NCI-H146 (cell line): Measurements from ENCODE around the gene GYS2.
"Not testable (repeated sequence)": the region's sequence is repeated elsewhere in the genome, so short reads cannot be mapped to it uniquely, and the experiment has no call there.

Source experiments
- DNase-seq: peaks from one replicate; lab custom pipeline; 2025; lab: John Stamatoyannopoulos, UW

GYS2 gene

DNA sequence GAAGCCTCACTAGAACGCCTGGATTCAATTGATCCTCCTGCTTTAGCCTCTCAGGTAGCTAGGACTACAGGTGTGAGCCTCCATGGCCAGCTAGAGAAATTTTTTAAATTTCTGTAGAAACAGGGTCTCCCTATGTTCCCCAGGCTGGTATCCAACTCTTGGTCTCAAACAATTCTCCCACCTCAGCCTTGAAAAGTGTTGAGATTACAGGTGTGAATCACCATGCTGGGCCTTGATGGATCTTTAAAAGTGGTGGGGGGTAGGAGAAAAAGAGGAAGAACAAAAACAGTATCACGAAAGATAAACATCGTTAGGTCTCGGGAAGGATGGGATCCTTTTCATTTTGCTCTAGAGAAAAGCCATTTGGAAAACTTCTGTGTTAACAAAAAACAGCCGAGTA lies 4.5 kb downstream of the GYS2 start:
- DNase-seq, result no peak

DNA sequence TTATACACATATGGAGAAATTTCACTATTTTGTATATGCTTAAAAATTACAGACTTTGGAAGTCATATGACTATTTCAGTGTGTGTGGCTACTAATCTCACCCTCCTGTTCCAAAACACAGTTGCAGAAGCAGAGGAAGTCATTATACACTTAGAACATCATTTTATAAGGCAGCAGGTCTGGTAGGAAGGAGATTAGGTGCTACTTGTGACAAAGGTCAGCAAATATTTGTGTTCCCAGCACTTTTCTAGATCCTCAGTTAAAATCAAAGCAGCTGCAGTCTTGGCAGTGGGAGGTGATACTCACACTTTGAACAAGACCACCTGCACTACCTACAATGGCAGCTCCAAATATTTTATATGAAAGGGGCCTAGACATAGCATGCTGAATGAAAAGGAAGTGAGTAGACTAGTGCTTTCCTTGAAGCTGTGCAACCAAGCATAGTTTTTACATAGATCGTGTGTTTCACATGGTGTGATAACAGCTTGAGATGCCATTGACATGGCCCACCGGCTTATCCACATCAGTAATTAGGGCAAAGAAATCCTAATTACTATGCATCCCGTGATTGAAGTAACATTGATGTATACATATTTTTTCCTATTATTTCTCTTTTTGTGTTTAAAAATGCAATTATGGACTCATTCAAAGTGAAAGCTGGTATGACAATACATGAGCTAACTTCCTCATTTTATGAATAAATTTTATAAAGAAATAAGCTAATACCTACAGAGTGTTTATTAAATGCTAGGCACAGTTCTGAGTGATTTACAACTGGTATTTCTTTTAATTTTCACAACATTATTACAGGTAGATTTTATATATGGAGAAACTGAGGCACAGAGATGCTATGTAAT lies 5.3 kb downstream of the GYS2 start:
- no peak for DNase-seq

DNA sequence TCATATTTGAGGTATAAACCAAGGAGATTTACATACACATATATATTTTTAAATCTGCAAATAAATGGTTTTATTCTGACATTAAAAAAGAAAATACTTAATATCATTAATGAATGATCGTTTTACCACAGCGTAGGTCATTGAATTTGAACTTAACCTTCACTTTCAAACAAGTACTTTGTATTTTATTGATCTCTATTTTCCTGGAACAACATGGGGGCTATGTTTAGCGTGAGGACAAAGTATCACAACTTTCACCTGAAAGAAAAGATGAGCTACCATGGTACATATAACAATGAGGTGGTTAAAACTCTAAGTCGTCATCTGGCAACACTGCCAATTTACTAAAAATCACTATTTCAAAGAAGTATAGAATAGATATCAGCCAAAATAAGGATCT lies 6.0 kb downstream of the GYS2 start:
- no peak for DNase-seq

DNA sequence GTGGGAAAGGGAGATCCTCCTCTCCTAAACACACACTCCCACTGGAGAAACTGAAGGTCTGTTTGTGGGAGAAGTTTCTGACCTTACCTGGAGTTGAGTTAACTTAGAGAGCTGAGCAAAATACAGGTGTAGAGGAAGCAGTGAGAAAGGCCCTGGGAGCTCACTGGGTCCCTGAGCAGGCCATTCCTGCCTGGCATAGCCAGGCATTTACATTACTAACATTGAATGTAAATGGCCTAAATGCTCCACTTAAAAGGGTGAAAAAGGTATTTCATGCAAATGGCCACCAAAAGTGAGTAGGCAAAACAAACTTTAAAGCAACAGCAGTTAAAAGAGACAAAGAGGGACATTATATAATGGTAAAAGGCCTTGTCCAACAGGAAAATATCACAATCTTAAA lies 9.3 kb downstream of the GYS2 start:
- not testable (repeated sequence) for DNase-seq

DNA sequence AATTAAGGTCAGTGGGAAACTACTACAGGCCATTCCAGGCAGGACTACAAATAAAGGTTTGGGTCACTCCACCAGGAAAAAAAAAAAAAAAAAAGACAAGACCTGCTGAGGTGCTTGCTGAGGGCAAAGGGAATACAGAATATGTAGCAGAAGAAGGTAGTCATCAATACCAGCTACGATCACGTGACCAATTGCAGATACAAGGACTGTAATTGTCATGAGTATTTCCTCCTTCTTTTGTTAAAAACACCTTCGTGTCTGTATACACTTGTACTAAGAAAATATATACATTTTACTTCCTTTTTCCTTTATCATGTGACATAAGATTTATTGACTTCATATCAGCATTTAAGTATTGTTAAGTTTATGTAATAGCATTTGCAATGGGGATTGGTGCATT lies 19.2 kb downstream of the GYS2 start:
- no peak for DNase-seq

DNA sequence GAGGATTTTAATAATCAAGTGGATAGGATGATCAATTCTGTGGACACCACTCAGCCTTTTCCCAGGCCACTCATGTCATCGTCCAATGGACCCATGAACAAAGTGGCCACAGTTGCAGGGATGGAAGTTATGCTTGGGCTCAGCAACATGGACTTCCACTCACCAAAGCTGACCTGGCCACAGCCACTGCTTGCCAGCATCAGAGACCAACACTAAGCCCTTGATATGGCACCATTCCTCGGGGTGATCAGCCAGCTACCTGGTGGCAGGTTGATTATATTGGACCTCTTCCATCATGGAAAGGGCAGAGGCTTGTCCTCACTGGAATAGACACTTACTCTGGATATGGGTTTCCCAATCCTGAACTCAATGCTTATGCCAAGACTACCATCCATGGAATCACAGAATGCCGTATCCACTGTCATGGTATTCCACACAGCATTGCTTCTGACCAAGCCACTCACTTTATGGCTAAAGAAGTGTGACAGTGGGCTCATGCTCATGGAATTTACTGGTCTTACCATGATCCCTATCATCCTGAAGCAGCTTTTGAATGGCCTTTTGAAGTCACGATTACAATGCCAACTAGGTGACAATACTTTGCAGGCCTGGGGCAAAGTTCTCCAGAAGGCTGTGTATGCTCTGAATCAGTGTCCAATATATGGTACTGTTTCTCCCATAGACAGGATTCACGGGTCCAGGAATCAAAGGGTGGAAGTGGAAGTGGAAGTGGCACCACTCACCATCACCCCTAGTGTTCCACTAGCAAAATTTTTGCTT lies 20.1 kb downstream of the GYS2 start:
- DNase-seq, result not testable (repeated sequence)

DNA sequence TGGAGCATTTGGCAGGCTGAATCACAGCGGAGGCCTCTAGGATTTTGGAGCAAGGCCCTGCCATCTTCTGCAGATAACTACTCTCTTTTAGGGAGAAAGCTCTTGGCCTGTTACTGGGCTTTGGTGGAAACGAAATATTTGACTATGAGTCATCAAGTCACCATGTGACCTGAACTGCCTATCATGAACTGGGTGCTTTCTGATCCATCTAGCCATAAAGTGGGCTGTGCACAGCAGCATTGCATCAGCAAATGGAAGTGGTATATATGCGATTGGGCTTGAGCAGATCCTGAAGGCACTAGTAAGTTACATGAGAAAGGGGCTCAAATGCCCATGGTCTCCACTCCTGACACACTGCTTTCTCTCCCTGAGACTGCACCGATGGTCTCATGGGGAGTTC lies 21.1 kb downstream of the GYS2 start:
- DNase-seq, result no peak

DNA sequence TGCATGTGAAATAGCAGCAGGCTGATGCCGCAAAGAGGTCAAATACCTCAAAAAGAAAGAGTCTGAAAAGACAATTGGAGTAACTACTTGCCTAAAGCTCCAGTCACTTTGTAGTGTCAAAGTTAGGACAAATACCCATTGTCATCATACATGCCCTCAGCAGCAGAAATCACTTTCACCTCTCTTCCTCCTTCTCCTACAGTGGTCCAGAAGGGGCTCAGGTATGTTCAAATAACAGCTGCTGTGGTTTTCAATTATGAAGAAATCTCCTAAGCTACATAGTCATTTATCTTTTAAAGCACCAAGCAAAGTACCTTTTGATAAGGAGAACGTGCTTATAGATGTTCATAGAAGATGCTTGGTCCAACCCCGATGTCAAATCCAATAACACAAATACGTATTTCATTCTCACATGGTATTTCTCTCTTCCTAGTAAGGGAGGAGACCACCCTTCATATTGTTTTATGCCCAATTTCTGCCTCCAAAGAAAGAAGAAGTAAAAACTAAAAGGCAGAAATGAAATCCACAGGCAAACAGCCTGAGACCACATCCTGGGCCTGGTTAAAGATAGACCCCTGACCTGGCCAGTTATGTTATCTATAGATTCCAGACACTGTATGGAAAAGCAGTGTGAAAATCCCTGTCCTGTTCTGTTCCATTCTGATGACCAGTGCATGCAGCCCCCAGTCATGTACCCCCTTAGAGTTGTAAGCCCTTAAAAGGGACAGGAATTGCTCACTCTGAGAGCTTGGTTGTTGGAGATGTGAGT lies 23.7 kb downstream of the GYS2 start:
- DNase-seq, result no peak

DNA sequence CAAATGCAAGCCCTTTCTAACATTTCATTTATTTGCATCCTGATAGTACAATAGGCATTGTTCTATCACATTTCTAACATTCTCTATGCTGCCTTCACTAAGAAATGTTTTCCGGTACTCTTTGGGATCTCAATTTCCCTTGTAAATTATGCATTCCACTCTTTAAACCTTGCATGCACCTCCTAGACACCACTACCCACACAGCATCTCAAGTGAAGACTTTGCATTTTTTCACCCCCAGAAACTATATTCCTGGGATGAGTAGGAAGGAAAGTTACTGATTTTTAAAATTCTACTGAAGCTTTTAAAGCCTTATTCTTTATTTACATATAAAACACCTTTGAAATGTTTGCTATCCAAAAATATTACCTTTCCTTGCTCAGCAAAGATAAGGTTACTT lies 27.1 kb downstream of the GYS2 start:
- no peak for DNase-seq

DNA sequence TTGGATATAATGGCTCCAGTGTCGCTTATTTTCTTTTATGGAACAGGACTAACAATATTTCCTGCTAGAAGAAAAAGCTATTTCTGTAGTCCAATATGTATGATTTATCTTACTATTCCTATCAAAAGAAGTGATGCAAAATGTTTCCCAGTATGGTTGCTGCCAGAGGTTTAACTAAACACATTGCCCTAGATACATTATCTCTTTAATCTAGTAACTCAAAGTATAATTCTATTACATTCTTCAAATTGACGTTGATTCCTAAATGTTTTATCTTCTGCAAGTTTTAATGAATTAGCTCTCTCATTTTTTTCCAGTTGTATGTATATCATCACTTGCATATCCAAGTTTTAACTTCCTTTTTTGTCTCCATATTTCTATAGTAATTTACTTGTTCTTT lies 28.2 kb downstream of the GYS2 start:
- no peak for DNase-seq

DNA sequence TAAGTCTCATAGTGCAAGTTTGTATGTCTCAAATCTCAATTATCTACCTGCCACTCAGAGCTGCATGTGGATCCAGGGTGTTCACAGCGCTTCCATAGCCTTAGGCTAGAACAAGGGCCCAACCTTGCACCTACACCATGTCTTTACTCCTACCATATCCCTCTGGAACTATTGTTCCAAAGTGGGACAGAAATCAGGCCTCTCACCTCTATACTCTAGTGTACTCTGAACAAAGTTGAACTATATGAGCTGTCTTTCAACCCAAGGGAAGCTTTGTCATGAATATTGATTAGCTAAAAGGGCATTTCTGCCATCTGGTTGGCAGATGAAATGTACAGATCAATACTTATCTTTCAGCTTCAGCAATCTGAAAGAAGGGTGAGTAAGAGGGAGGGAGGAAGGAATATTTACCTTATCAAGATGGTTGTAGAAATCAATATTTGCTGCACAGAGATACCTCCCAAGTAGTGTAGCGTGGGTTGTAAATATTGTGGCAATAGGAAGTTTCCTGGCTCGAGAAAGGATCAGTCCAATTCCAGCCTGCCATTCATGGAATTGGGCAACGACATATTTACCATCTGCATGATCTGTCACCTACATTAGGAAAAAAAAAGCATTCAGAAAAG lies 30.8 kb downstream of the GYS2 start:
- no peak for DNase-seq

DNA sequence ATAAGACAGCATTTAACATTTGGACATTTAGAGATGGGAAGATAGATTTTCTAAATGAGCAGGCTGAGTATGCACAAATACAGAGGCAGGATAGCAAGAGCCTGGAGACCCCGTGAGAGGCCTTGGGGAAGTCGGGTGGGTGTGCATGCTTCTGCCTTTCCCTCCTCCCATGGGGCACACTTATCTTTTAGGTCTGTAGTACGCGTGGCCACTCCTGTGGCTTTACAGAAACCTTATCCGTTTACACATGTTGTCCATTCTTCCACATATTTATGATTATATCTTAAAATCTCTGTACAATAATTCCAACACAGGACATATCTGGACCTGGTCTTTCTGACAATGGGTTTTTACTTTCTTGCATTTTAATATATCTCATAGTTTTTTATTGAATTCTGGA lies 33.6 kb downstream of the GYS2 start:
- DNase-seq, result no peak

DNA sequence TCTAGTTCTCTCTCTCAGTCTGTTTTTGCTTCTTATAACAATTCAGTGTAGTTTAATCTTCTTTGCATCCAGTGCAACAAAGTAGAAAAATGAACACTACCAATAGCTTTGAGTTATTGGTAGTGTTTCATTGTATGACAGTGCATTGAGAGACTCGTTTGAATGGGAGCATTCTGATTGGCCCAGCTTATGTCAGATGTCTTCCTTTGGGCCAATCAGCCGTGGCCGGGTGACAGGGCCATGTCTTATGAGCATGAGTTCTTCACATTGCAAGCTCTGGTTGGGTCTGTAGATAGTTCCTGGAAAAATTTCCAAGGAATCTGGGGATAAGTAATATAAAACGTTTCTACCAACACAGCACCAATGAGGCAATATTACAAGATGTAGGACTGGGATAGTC lies 36.5 kb downstream of the GYS2 start:
- DNase-seq, result no peak

DNA sequence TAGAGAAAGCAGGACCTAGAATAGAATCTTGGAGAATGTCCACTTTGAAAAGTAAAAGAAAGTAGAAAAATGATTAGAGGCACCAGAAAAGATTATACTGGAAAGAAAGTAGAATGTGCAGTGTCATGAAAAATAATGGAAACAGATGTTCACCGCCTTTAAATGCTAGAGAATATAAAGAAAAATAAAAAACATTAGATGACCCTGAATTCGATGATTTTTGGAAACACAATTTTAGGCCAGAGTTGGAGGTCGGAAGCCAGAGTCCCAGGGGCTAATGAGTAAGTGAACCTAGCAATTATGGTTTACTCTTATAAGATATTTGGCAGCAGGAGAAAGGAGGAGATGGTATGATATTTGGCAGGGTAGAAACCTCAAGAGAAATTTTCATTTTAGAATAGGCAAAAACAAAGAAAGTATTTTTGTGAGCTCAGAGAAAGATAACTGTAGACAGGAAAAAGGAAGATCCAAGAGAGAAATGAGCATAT lies 37.7 kb downstream of the GYS2 start:
- DNase-seq, result no peak

DNA sequence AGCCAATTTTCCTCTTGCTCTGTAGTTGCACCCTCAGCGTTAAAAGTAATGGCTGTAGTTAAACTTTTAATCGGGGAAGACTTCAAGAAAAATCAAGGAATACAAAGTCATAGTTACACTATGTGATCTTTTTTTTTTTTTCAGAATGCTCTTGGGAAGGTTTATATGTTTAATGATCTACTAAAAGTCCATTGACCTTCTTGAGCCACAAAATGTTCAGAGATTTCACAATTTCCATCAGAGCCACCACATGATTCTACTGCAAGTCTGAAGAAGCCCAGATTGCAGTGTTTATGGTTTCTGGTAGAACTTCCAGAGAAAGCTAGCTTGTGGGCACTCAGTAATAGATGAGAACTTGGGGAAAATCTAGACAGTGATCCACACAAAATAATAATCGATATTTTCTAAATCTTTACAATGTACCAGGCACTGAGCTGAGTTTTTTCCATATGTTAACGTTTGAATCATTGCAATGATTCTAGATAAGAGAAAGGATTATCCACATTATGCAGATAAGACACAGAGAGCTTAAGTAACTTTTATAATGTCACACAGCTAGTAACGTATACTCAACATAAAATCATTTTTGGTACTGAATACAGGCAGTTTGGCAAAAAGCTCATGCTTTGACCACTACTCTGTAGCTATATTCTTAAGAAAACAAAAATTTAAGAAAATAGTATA lies 38.3 kb downstream of the GYS2 start:
- no peak for DNase-seq

DNA sequence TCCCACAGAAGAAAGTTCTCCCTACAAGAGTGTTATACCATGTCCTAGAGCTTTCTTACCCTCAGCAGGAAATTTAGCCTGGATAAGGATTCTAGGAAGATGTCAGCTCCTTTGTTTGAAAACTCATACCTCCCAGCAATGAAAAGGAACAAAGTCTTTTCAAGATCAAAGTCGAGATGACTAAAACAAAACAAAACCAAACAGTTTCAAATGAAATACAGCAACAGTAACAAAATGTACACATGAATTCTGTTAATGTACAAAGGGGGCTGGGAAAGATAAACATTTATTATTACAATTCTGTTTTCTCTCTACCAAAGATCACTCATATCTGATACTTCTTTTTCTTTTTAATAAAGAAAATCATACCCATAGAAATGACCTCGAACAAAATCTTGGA lies 41.8 kb downstream of the GYS2 start:
- no peak for DNase-seq

DNA sequence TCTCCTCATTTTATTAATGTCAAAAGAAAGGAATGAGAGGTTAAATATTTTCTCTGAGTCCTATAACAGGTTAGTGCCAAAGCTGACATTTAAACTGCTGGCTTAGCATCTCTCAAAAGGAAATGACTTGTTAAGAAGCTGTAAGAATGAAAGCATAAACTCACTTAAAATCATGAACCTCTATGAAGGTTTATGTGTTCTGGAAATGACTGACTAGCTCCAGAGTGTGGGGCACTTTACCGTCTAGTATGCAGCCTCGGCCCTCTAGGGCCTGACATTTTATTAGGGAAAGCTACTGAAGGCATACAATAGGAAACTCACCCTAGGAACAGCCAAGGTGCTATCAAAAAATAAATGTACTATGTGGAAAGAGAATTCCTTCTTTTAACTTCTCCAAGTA lies 43.5 kb downstream of the GYS2 start:
- no peak for DNase-seq

DNA sequence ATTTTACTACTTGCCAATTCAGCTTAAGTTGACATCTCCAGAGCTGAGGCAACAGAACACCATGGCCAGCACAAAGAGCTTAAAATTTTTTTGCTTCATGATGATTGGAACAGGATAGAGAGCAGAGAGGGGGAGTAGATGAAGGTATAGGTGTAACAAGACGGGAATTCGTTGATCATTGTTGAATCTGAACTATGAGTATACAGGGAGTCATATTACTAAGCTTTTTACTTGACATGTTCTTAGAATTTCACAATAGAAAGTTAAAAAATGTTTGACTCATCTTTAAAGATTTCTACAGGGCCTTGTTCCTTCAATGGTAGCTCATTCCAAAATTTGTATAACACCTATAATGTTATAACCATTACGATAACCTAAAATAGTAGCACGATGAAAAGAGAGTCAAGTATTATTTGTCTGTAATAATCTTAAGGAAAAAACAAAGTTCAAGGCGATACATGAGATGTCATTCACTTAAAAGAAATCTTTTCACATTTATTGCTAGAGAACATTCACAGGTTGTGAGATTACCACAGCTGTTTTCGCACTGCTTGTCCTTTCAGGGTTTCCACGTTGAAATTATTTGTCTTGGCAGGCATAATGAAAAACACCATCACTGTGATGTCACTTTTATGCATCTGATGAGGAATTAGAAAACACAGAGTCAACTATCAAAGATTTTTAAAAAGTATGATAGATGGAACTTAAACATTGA lies 44.6 kb downstream of the GYS2 start:
- no peak for DNase-seq

DNA sequence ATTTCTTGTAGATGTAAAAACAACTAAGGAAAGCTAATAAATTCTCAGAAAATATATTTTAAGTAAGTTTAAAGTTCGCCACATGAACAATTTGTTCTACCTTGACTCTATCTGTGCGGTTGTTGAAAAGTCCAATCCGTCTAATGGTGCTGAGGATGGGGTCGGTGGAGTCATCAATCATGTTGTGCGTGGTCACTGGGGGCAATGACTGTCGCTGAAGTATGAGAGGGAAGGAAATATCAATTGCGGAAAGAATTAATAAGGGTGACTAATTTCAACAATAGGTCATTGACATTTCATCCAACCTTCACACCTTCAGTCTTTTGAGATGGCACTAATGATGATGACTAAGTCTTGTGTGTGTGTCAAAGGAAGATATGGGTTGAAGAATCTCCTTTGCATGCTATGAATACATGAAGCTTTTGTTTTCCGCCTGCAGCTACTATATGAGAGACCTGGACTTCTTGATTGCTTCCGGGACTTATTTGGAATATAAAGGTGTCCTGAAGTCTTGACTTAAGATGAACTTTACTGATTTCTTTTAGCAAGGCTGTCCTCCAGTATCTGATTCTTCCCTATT lies 46.5 kb downstream of the GYS2 start:
- no peak for DNase-seq

DNA sequence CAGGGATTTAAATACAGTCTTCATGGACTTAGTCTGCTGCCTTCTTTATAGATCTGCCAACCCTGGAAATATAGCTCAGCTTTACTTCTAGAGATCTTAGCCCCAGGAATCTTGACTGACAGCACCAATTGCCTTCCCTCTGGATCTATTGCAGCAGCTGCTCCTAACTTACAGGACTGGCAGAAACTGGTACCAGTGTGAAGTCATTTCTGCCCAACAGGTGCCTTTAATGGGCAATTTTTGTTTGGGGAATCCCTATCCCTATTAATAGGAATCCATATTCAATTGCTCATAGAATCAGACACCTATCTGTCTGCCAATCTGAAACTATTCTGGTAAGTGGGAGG lies 51.3 kb downstream of the GYS2 start:
- DNase-seq, result no peak
